ENCODE data around the gene OSGEP. TPM values are rescaled to one million over a fixed set of nuclear protein-coding genes. Genes with fewer than 3 reads are reported as not detected.

OSGEP gene
- total and polyA plus RNA-seq, 2 of the 13 experiments (the other 11 are each of a cell fraction or from before 2014, with no cell fraction given) = 39.7 to 41.1 TPM

GRCh38 chr14:20412876-20413743, 41.5 kb downstream of the OSGEP start, which contains the start of gene TEP1 (continued):
- TF ChIP-seq ZNF503 (CRISPR knock-in tag; IDR thresholded peaks at IDR 0.05) = peak; percentile 80
- TF ChIP-seq ARNTL (CRISPR knock-in tag; IDR thresholded peaks at IDR 0.05) = peak; percentile 64
- TF ChIP-seq SNAPC2 (CRISPR knock-in tag; IDR thresholded peaks at IDR 0.05) = peak; percentile 63; the same call in 1 of the 2 replicates
- TF ChIP-seq HMGXB4 (CRISPR knock-in tag; IDR thresholded peaks at IDR 0.05; ENCODE audit: borderline replicate concordance in 1 of 2, low read depth in 1 of 2) = peak; percentile 85 to 94; a peak in 3 of 4 replicates
- peak; percentile 84; the same call in 1 of the 2 replicates for TF ChIP-seq MEIS2 (CRISPR knock-in tag; IDR thresholded peaks at IDR 0.05)
- no peak for TF ChIP-seq MATR3 (CRISPR knock-in tag; IDR thresholded peaks at IDR 0.05)
- no peak for TF ChIP-seq ZNF225 (CRISPR knock-in tag; IDR thresholded peaks at IDR 0.05)
- TF ChIP-seq ZNF691 (CRISPR knock-in tag; IDR thresholded peaks at IDR 0.05; ENCODE audit: borderline replicate concordance, low read depth) = peak; percentile 65; the same call in 1 of the 2 replicates
- no peak for TF ChIP-seq KLF16 (CRISPR knock-in tag; IDR thresholded peaks at IDR 0.05)
- TF ChIP-seq GABPB1 (CRISPR knock-in tag; IDR thresholded peaks at IDR 0.05) = peak; percentile 89
- peak; percentile 40; the same call in 1 of the 2 replicates for TF ChIP-seq SIN3B (IDR thresholded peaks at IDR 0.05; ENCODE audit: low read length)
- 0 out of 2 replicates have a peak, but pooled peaks have one; percentile 57 for TF ChIP-seq ZNF670 (CRISPR knock-in tag; IDR thresholded peaks at IDR 0.05; ENCODE audit: borderline replicate concordance)
- TF ChIP-seq KDM6A (CRISPR knock-in tag; IDR thresholded peaks at IDR 0.05; ENCODE audit: low read depth) = no peak
- no peak; the same call in 1 of the 2 replicates for TF ChIP-seq BCL3 (CRISPR knock-in tag; IDR thresholded peaks at IDR 0.05)
- 0 out of 4 replicates have a peak, but pooled peaks of 1 of the 2 experiments have one; percentile 18 for TF ChIP-seq ATF4 (CRISPR knock-in tag; IDR thresholded peaks at IDR 0.05)
- peak; percentile 68 for TF ChIP-seq ASH2L (IDR thresholded peaks at IDR 0.05; ENCODE audit: insufficient read length, low read depth, low read length)
- TF ChIP-seq ZNF556 (CRISPR knock-in tag; IDR thresholded peaks at IDR 0.05; ENCODE audit: borderline replicate concordance) = peak; percentile 74
- TF ChIP-seq ZIK1 (CRISPR knock-in tag; IDR thresholded peaks at IDR 0.05; ENCODE audit: borderline replicate concordance, low read depth) = no peak
